Adrenal gland (tissue), 5 donors: ENCODE measurements around the gene PRPF38A.

Experiments
- CTCF ChIP-seq, 6 experiments: fragments of 450-650 bp in 4 of 6; fragments of 200-600 bp in 2 of 6; sonication (generic) in 1 of 6; IDR thresholded peaks; 1 replicate in 5 of 6; 2 replicates in 1 of 6; pipeline versions ENCODE4 v1.5.1 to v1.8.0; 2016 to 2021; ENCODE audit warnings: antibody characterized with exemption in 6 of 6, mild to moderate bottlenecking in 2 of 6, moderate library complexity in 1 of 6
- POLR2A ChIP-seq, 2 donors: fragments of 450-650 bp; IDR thresholded peaks; one replicate each; pipeline ENCODE4 v1.6.1; 2017; ENCODE audit warnings: antibody characterized with exemption in 2 of 2, mild to moderate bottlenecking in 2 of 2, moderate library complexity in 1 of 2
- donor health status: DM: no; HTN: no; CAD: no.

DNA sequence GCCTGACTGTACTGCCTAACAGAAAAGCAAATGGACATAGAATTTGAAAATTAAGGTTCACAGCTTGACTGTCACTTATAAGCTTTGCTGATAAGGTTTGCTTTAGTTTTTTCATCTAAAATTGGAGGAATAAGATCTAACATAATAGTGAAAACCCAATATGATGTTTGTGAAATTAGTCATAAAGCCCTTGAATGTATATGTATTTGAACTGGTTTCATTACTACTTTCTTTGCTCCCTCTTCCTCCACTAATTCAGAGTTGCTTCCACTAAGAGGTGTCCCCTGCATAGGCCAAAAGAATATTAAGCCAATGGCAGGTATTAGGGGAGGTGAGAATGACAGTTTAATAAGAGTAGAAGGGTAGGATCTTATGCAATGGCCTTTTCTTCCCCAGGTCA, 10.5 kb downstream of the PRPF38A start:
- TF ChIP-seq CTCF (IDR thresholded peaks at IDR 0.05) (no peak), POLR2A (IDR thresholded peaks at IDR 0.05) (no peak)
